ENCODE measurements around the gene RBM17. TPM values are rescaled to one million over a fixed set of nuclear protein-coding genes. Genes with fewer than 3 reads are reported as not detected.

Gene RBM17
- total RNA-seq, 3 donors from 2014 or later (not counting 1 experiment from before 2014, with no cell fraction given) = 120 to 147 (median 147) TPM

- H3K4me1 Mint-ChIP-seq = peaks cover 4 to 15% of the 10 kb centered on the region in 2 donors
- TF ChIP-seq CTCF (IDR thresholded peaks at IDR 0.05) = no peak
- peaks cover 11 to 25% of the 10 kb centered on the region in 2 donors for H3K27me3 Mint-ChIP-seq (ENCODE audit: low read depth in 2 of 2)
- peaks cover 3% of the 10 kb centered on the region for H3K27me3 ChIP-seq (ENCODE audit: control insufficient read depth, insufficient read depth, low read length)
- H3K9me3 ChIP-seq (ENCODE audit: control insufficient read depth, insufficient read depth, low read length) = no peaks in the 10 kb centered on the region
- intact Hi-C loops (cut with micrococcal nuclease) = no loop called here
- H3K27ac ChIP-seq (ENCODE audit: low read length) = no peak overlapping the region
- H3K36me3 ChIP-seq (ENCODE audit: control insufficient read depth, insufficient read depth, low read length) = no peaks in the 10 kb centered on the region
- ATAC-seq (peak in 2 of 3 donors; percentile 24 to 32), DNase-seq (peak in 1 of 2 donors; percentile 40)
- H3K4me3 ChIP-seq (ENCODE audit: low read length) = no peak overlapping the region
- H3K9me3 Mint-ChIP-seq = no peaks in the 10 kb centered on the region
- H3K27ac Mint-ChIP-seq = no peak overlapping the region
- H3K4me3 Mint-ChIP-seq = no peak overlapping the region
- peaks cover 26% of the 10 kb centered on the region for H3K4me1 ChIP-seq (ENCODE audit: control insufficient read depth, insufficient read depth, low read length)
- 44% methylated on average over 7 of the region's 7 CpGs for WGBS (ENCODE audit: insufficient coverage)
- H3K36me3 Mint-ChIP-seq = peaks cover 3% of the 10 kb centered on the region
Observed at GRCh38 chr10:6044060-6044459, 44.8 kb upstream of the RBM17 start.

DNA sequence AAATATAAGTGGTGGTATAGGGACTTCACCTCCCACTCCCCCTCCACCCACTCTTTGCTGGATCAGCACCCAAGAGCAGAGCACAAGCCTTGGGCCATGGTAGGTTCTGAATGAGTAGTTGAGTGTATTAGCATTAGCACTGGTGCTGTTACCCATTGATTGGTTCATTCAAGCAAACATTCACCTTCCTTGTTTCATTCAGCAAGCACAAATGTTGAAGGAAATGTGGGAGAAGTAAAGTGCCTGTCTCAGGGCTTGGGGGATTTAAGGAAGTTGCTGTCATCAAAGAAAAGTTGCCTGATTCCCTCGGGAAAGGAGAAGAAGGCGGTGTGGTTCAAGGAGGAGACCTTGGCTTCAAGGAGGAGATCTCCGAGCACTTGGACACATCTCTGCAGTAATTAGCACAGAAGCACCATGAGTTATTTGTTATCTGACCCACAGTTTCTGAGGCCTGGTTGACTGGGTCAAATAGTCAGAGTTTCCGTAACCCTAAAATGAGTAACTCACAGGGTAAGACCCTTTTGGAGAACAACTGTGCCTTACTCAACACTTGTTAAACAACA lies 44.0 kb upstream of the RBM17 start:
- intact Hi-C loops (cut with micrococcal nuclease) = no loop called here
- Histone ChIP-seq H3K27ac (ENCODE audit: low read length) (no peak overlapping the region), H3K4me1 (ENCODE audit: control insufficient read depth, insufficient read depth, low read length) (peaks cover 33% of the 10 kb centered on the region), H3K27me3 (ENCODE audit: control insufficient read depth, insufficient read depth, low read length) (peaks cover 3% of the 10 kb centered on the region), H3K9me3 (ENCODE audit: control insufficient read depth, insufficient read depth, low read length) (no peaks in the 10 kb centered on the region), H3K4me3 (ENCODE audit: low read length) (no peak overlapping the region), H3K36me3 (ENCODE audit: control insufficient read depth, insufficient read depth, low read length) (no peaks in the 10 kb centered on the region)
- no peak for DNase-seq
- no peak overlapping the region for H3K27ac Mint-ChIP-seq
- H3K4me1 Mint-ChIP-seq = peaks cover 10 to 19% of the 10 kb centered on the region in 2 donors
- no peak overlapping the region for H3K4me3 Mint-ChIP-seq
- TF ChIP-seq CTCF (IDR thresholded peaks at IDR 0.05) = no peak
- peaks cover 13 to 17% of the 10 kb centered on the region in 2 donors for H3K27me3 Mint-ChIP-seq (ENCODE audit: low read depth in 2 of 2)
- no peaks in the 10 kb centered on the region for H3K36me3 Mint-ChIP-seq
- no peaks in the 10 kb centered on the region for H3K9me3 Mint-ChIP-seq
- WGBS (ENCODE audit: insufficient coverage) = 50% methylated on average over 4 of the region's 4 CpGs
- ATAC-seq = no peak

DNA sequence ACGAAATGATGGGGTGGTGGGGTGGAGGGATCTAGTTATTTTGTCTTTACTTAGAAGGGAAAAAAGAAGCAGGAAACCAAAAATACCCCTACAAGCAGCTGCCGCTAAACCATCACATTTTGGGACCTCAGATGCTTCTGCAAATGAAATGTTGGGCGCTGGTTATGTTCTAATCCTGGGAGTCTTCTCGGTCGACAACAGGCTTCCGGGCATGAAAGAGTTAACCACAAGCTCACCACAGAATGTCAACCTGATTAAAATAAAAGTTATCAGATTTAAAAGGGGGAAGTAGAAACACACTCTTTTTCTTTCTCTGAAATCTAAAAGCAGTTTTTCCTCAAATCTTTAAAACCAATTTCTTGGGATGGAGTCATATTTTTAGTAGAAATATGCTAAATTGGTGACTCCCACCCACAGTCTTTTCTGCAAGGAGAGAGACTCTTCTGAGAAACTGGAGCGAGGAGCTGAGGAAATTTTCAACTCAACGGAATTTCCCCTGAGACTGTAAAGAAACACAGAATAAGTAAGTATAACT lies 43.5 kb upstream of the RBM17 start:
- H3K4me1 ChIP-seq (ENCODE audit: control insufficient read depth, insufficient read depth, low read length) = peaks cover 38% of the 10 kb centered on the region
- Mint-ChIP-seq H3K36me3 (no peaks in the 10 kb centered on the region), H3K27me3 (ENCODE audit: low read depth in 2 of 2) (peaks cover 12 to 15% of the 10 kb centered on the region in 2 donors), H3K9me3 (no peaks in the 10 kb centered on the region), H3K4me3 (peak overlapping the region; percentile 28), H3K4me1 (peaks cover 15 to 24% of the 10 kb centered on the region in 2 donors), H3K27ac (no peak overlapping the region)
- TF ChIP-seq CTCF (IDR thresholded peaks at IDR 0.05) = no peak
- H3K4me3 ChIP-seq (ENCODE audit: low read length) = no peak overlapping the region
- DNase-seq (peak in 1 of 2 donors; percentile 56), ATAC-seq (no peak)
- H3K27ac ChIP-seq (ENCODE audit: low read length) = no peak overlapping the region
- peaks cover 3% of the 10 kb centered on the region for H3K27me3 ChIP-seq (ENCODE audit: control insufficient read depth, insufficient read depth, low read length)
- intact Hi-C loops (cut with micrococcal nuclease) = no loop called here
- WGBS (ENCODE audit: insufficient coverage) = 15% methylated on average over 6 of the region's 8 CpGs
- no peaks in the 10 kb centered on the region for H3K36me3 ChIP-seq (ENCODE audit: control insufficient read depth, insufficient read depth, low read length)
- no peaks in the 10 kb centered on the region for H3K9me3 ChIP-seq (ENCODE audit: control insufficient read depth, insufficient read depth, low read length)

Data from natural killer cell (primary cell).